ENCODE measurements around the gene ARHGAP1. TPM values are rescaled to one million over a fixed set of nuclear protein-coding genes. Genes with fewer than 3 reads are reported as not detected.

Gene ARHGAP1
- 138 TPM for total RNA-seq

DNA sequence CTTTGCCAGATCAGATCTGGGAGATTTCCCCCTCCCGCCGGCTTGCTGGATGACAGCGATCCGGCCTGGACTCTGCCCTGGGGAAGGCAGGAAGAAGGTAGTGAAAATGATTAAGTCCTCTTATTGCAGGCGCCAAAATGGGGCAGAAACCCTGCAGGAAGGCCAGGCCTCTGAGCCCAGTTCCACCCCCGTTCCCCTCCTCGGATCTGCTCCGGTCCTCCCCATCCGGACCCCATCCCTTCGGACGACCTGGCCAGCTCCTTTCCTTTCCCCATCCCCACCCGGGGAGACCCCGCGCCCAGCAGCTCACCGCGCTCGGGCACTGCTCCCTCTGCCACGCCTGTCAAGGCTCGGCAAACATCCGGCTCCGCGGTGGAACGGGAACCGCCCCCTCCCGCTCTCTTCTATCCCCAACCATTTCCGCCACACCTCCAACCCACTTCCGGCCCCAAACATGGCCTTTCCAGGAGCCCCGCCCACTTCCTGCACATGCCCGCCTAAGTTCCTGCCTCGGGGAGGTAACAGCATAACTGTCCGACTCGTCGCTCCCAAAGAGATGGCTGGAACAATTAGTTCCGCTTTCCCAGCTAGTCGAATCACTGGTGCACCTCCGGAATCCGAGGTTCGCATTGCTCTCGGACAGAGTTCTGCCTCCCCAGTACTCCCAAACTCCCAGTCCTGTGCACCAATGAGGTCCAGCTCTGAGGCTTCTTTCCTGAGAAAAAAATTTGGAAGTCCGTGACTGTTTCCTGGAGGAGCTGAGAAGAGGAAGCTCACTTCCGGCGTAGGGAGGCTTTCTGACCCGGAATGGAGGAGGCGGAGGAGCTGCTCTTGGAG is at the start of gene ARHGAP1, which contains the start of gene ZNF408:
Gene ARHGAP1 (minus strand): TSS at position 379 of the 837 bp plus-strand sequence. CDS start 4,512 bp downstream, outside the sequence.
Gene ZNF408 (plus strand): TSS at position 791 of the 837 bp plus-strand sequence. CDS start 17 bp downstream, at position 808.
- DNase-seq (ENCODE audit: low spot score): peak; percentile 99

DNA sequence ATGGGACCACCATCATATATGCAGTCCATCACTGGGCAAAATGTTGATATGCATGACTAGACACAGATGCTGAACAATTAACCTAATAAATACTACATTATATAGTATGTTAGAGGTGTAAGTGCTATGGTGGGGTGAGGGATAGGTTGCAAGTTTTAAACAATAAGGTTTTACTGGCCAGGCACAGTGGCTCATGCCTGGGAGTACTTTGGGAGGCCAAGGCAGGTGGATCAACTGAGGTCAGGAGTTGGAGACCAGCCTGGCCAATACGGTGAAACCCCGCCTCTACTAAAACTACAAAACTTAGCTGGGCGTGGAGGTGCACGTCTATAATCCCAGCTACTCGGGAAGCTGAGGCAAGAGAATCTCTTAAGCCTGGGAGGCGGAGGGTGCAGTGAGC is 46.7 kb upstream of the ARHGAP1 start:
- no peak for DNase-seq (ENCODE audit: low spot score)

DNA sequence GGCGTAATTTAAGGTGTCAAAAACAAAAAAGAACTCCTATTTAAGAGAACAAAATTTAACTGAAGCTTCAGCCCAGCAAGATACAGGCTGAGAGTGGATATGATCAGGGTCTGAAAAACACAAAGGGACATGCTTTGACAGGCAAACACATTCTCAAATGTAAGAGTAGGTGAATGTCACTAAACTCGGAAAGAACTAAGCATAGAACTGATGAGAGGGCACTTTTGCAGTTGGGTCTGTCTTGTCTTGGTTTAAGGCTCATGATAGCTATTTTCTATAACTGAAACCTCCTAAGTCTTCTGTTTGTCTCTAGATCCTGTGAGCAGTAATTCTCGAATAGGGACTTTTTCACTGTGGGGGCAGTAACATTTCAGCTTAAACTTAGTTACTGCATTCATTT is 45.6 kb upstream of the ARHGAP1 start:
- no peak for DNase-seq (ENCODE audit: low spot score)

DNA sequence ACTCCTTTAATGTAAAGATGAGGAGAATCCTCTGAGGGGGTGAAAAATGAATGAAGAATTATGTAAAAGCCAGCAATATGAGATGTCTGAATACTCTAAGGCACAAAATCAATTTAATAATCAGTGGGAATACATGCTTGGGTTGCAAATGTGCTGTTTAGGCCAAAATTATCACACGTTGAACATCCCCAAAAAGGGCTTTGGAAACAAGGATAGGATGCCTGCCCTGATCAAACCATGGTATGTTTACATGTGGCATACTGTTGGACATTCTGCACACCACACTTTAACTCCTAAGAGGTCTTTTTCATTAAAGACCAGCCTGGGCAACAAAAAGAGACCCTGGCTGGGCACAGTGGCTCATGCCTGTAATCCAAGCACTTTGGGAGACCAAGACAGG is 44.9 kb upstream of the ARHGAP1 start:
- DNase-seq (ENCODE audit: low spot score): no peak

DNA sequence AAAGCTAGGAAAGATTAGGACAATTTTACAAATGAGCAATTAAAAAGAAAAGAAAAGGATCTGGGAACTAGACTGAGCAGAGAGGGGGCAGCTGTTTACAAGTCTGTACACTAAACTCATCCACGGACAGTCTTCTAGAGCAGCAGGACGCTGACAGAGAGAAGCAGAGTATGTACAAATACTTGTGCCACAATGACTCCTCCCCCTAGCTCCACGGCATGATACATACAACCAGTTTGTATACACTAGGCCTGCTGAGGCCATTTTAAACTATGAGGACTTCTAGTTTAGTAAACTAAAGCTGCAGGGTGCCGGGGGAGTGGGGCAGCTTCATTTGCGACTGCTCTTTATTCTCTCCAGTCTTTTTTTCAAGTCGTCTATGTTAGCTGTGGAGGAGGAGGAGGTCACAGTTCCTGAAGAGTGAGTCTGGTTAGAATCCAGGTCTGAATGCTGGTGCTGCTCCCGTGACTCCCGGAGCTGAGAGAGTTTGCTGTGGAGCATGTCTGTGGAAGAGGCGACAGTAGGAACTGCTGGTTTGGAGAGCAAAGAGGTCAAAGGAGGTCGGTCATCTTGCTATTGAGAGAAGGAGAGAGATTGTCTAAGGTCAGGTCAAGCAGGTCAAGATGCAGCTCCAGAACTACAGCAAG is 43.4 kb upstream of the ARHGAP1 start:
- no peak for DNase-seq (ENCODE audit: low spot score)

DNA sequence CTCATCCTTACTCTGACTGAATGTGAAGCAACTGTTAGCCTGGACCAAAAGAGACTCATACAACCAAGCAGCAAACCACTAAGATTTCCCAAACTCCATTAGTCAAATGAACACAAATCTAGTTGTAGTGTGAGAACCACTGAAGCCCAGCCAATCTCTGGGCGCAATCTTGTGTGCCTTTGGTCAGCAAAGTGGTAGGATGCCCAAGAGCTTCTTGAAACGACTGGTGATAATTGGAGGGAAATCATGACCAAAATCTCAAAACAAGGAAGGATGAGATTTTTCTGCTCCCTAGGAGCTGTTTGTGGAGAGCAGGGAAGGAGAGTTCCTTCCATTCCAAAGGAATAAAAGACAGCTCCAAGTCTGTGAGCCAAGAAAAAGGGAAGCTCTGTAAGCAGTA is 42.6 kb upstream of the ARHGAP1 start:
- no peak for DNase-seq (ENCODE audit: low spot score)

DNA sequence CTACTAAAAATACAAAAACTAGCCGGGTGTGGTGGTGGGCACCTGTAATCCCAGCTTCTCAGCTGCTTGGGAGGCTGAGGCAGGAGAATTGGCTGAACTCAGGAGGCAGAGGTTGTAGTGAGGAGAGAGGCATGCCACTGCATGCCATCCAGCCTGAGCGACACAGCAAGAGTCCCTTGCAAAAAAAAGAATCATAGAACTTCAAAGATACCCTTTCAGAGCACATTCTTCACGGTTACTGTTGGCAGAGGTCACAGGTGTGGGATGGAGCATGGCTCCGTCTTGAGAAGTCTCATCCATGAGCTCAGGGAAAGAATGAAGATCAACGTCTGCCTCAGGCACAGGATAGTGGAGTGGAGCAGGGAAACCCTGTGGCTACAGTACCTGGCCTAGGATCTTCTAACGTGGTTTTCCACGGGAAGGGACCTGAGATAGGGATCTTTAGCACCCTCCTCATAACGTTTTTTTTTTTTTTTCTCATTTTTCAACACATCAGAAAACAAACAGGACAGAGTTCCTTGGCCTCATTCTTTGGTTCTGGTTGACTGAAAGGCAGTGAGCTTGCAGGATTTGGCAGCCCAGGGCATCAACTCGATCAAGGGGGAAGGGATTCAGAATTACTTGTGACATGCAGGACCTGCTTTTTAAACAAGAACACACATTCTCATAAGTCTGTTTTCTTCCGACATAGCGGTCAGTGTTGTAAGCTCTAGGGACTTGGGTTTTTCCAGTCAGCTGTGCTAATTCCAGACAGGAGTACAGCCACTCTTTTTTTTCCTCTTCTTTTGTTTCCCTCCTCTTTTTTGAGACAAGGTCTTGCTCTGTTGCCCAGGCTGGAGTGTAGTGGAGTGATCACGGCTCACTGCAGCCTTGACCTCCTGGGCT is 41.4 kb upstream of the ARHGAP1 start:
- DNase-seq (ENCODE audit: low spot score): no peak

DNA sequence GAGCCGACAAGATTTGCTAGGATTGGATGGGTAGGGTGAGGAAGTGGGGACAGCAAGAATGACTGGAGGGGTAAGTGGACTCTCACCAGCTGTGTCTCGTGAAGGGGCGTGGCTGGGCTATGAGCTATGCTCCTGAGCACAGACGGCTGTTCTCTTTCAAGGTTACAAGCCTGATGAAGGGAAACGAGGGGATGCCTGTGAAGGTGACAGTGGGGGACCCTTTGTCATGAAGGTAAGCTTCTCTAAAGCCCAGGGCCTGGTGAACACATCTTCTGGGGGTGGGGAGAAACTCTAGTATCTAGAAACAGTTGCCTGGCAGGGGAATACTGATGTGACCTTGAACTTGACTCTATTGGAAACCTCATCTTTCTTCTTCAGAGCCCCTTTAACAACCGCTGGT is 38.5 kb upstream of the ARHGAP1 start:
- DNase-seq (ENCODE audit: low spot score): no peak

DNA sequence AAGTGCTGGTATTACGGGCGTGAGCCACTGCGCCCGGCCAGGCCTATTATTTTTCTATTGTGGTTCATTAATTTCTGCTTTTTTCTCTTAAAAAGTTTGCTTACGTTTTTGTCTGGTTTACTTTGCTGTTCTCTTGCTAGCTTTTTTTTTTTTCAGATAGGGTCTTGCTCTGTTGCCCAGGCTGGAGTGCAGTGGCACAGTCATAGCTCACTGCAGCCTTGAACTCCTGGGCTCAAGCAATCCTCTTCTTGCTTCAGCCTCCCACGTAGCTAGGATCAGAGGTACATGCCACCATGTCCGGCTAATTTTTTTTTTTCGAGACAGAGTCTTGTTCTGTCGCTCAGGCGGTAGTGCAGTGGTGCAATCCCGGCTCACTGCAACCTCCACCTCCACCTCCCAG is 37.3 kb upstream of the ARHGAP1 start:
- DNase-seq (ENCODE audit: low spot score): no peak

DNA sequence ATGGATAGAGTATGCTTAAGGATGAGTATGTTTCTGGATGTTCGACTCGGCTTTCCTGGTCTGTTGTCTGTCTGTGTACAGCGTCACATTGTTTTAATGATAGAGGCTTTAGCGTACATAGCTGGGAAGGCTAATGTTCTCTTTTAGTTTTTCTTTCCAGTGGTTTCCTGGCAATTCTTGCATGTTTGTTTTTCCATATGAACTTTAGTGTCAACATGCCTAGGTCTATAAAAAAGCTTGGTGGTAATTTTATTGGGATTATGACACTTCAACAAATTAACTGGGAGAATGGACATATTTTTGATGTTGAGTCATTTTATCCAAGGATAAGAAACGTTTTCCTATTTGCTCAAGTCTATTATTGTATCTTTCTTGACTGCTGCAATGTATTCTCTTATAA is 36.2 kb upstream of the ARHGAP1 start:
- DNase-seq (ENCODE audit: low spot score): no peak

DNA sequence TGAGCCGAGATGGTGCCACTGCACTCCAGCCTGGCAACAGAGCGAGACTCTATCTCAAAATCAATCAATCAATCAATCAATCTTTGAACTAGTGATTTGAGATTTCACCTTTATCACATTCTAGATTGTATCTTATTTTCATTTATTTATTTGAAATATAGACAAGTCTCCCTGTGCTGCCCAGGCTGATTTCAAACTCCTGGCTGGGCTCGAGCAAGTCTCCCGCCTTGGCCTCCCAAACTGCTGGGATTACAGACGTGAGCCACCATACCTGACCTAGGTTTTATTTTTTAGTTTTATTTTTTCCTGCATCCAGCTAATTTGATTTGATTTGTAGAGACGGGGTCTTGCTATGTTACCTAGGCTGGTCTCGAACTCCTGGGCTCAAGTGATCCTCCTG is 35.7 kb upstream of the ARHGAP1 start:
- DNase-seq (ENCODE audit: low spot score): no peak

DNA sequence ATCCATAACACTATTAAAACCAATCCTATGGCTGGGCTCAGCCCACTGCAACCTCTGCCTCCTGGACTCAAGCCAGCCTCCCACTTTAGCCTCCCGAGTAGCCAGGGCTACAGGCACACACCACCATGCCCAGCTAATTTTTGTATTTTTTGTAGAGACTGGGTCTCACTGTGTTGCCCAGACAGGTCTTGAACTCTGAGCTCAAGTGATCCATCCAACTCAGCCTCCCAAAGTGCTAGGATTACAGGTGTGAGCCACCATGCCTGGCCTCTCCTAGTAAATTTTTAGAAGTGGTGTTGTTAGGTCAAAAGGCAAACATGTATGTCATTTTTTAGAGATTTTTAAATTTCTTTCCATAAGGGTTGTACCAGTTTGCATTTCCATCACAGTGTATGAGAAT is 32.8 kb upstream of the ARHGAP1 start:
- no peak for DNase-seq (ENCODE audit: low spot score)

DNA sequence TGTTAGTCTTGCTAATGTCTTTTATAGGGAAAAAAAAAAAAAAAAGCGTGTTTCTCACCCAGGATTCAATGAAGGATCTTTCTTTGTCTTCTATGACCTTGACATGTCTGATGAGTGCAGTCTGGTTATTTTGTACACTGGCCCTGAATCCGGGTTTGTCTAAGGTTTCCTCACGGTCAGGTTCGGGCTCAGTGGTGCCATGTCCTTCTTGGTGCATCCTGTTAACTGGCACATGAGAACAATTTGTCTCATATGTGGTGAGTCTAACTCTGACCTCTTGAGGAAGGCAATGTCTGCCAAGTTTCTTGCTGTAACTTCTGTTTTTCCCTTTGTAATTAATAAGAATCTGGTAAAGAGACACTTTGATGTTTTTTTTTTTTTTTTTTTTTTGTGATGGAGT is 31.1 kb upstream of the ARHGAP1 start:
- no peak for DNase-seq (ENCODE audit: low spot score)

DNA sequence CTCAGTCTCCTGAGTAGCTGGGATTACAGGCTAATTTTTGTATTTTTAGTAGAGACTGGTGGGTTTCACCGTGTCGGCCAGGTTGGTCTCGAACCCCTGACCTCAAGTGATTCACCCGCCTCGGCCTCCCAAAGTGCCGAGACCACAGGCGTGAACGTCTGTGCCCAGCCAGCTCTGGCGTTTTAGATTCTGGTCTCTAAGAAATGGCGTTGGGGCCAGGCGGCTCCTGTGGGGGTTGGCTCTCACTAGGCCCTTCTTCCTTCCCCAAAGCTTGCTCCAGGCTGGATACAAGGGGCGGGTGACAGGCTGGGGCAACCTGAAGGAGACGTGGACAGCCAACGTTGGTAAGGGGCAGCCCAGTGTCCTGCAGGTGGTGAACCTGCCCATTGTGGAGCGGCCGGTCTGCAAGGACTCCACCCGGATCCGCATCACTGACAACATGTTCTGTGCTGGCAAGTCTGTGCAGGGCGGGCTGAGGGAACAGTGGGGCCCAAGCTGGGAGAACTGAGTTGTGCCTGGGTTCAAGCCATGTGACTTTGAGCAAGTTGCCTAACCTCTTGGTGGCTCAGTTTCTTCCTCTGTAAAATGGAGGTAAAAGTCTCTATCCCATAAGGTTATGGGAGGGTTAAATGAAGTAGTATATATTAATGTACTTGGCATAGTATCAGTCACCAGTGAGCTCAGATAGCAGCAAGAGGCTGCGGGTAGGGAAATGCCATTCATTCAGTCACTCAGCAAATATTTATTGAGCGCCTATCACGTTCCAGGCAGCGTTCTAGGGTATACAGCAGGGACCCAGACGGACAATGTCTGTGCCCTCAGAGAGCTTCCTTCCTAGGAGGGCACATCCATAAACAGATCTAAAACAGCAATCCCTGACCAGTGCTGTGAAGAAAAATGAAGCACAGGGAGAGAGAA is 28.9 kb upstream of the ARHGAP1 start:
- no peak for DNase-seq (ENCODE audit: low spot score)

DNA sequence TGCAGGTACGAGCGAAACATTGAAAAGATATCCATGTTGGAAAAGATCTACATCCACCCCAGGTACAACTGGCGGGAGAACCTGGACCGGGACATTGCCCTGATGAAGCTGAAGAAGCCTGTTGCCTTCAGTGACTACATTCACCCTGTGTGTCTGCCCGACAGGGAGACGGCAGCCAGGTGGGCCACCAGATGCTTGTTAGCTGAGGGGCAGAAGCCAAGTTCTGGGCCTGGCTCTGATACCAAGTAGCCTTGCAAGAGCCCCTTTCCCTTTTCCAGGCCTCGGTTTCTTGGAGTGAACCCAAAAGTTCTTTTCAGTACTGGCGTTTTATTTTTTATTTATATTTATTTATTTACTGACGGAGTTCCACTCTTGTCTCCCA is 28.2 kb upstream of the ARHGAP1 start:
- DNase-seq (ENCODE audit: low spot score): no peak

DNA sequence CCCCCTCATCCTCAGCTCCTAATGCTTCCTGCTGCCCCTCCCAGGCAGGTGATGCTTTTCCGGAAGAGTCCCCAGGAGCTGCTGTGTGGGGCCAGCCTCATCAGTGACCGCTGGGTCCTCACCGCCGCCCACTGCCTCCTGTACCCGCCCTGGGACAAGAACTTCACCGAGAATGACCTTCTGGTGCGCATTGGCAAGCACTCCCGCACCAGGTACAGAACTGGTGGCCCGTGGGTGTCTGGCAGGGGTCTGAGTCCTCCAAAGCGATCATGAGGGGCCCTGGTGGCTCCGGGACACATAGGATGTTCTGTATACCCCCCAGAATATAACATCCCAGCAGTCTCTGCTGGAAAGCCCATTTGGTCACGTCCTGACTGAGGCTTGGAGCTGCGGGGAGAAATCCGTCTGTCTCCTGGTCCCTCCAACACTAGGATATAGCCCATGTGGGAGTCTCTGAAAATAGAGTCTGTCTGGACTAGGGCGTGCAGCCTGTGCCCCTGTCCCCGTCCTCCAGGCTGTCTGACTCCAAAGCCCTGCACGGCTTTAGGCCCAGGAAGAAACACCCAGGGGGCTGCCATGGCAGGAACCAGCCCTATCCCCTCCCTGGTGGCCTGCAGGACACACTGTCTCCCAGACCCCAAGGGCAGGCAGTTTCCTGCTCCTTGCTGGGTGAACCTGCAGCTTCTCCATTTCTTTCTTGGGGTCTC is 27.7 kb upstream of the ARHGAP1 start:
- no peak for DNase-seq (ENCODE audit: low spot score)

DNA sequence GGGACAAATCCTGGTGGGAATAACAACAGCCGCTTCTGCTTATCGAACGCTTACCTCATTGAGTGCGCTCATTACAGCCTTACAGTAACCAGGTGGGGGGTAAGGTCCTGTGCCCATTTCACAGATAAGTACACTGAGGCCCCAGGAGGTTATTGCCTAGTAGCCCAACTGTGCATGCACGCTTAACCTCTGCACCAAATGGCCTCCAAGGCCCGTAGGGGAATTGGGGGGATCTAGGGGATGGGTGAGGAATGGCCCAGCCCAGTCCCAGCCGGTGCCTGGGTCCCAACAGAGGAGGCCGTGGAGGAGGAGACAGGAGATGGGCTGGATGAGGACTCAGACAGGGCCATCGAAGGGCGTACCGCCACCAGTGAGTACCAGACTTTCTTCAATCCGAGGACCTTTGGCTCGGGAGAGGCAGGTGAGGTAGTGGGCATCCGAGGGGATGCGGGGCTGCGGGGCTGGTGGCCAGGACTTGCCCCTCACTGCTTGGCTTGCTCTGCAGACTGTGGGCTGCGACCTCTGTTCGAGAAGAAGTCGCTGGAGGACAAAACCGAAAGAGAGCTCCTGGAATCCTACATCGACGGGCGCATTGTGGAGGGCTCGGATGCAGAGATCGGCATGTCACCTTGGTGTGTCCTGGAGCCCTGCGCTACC is 25.9 kb upstream of the ARHGAP1 start:
- no peak for DNase-seq (ENCODE audit: low spot score)

DNA sequence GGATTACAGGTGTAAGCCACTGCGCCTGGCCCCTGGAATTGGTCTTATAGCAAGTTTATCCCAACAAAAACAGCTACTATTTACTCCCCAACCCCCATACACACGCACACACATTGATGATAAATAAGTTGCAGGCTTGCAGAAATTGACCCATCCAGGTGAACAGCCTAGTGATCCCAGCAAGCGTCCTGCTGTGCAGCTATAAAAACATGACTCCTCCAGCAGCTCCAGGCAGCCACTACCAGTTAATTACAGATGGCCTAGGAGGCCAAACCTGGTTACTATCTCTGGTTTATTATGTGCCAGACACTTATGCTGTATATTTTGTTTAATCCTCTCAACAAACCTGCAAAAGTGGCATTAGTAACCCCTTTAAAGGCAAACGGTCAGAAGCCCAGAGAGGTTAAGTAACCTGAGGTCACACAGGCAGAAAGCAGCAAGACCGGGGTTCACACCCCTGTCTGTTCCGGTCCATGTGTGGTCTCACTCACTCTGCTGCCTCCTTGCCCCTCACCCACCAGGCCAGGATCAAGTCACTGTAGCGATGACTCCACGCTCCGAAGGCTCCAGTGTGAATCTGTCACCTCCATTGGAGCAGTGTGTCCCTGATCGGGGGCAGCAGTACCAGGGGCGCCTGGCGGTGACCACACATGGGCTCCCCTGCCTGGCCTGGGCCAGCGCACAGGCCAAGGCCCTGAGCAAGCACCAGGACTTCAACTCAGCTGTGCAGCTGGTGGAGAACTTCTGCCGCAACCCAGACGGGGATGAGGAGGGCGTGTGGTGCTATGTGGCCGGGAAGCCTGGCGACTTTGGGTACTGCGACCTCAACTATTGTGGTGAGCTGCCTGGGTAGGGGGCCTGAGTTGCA is 25.2 kb upstream of the ARHGAP1 start:
- DNase-seq (ENCODE audit: low spot score): no peak

DNA sequence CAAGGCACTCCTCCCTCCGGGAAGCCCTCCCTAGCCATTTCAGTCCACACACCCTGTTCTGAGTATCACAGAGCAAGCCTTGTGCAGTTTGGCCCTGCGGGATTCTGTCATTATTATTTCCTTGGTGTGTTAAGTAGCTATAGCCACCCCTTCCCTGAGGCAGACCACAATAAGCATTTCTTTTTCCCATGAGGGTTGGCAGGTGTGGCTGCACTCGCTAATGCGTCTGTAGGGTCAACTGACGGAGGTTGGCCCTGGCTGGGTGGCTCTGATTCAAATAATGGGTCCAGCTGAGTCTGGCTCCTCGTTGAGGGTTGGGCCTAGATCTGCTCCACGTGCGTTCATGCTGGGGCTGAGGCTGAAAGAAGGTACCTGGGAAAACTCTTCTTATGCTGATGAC is 23.7 kb upstream of the ARHGAP1 start:
- DNase-seq (ENCODE audit: low spot score): no peak
